Measurements from ENCODE around the gene OBSCN.

OBSCN gene

GRCh38 chr1:228374711-228375577 is 167.1 kb downstream of the OBSCN start:
- peak; percentile 96 for DNase-seq (ENCODE audit: extremely low read depth, low read depth)
- no peak for TF ChIP-seq CTCF (IDR thresholded peaks at IDR 0.05; ENCODE audit: low read depth, low read length)

GRCh38 chr1:228375578-228376261 is 167.9 kb downstream of the OBSCN start:
- DNase-seq (ENCODE audit: extremely low read depth, low read depth) = no peak
- no peak for TF ChIP-seq CTCF (IDR thresholded peaks at IDR 0.05; ENCODE audit: low read depth, low read length)

- no peak for DNase-seq (ENCODE audit: extremely low read depth, low read depth)
These were observed 168.4 kb downstream of the OBSCN start for GRCh38 chr1:228376262-228376628.

GRCh38 chr1:228376651-228377631 is 169.1 kb downstream of the OBSCN start:
- DNase-seq (ENCODE audit: extremely low read depth, low read depth) = no peak
- TF ChIP-seq CTCF (IDR thresholded peaks at IDR 0.05; ENCODE audit: low read depth, low read length) = no peak

More at GRCh38 chr1:228376262-228376628, 168.4 kb downstream of the OBSCN start:
- no peak for TF ChIP-seq CTCF (IDR thresholded peaks at IDR 0.05; ENCODE audit: low read depth, low read length)

GRCh38 chr1:228377664-228378089 is 169.8 kb downstream of the OBSCN start:
- no peak for TF ChIP-seq CTCF (IDR thresholded peaks at IDR 0.05; ENCODE audit: low read depth, low read length)
- no peak for DNase-seq (ENCODE audit: extremely low read depth, low read depth)

- peak; percentile 55 for TF ChIP-seq CTCF (IDR thresholded peaks at IDR 0.05; ENCODE audit: low read depth, low read length)
- peak; percentile 52 for DNase-seq (ENCODE audit: extremely low read depth, low read depth)
These were observed 170.4 kb downstream of the OBSCN start for GRCh38 chr1:228378090-228378872.
